ENCODE measurements around the gene HMGB1.
"Not testable (repeated sequence)": the region's sequence is repeated elsewhere in the genome, so short reads cannot be mapped to it uniquely, and the experiment has no call there.

DNA sequence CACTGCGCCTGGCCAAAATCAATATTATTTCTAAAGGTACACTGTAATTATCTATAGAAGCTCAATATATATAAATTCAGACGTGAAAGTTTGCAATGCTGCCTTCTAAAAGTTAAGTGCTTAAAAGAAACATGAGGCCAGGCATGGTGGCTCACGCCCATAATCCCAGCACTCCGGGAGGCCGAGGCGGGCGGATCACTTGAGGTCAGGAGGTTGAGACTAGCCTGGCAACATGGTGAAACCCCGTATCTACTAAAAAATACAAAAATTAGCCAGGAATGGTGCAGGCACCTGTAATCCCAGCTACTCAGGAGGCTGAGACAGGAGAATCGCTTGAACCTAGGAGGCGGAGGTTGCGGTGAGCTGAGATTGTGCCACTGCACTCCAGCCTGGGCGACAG is 14.3 kb downstream of the HMGB1 start:
- not testable (repeated sequence) for TF ChIP-seq POLR2A (IDR thresholded peaks at IDR 0.05)
- TF ChIP-seq, protein P1, sequence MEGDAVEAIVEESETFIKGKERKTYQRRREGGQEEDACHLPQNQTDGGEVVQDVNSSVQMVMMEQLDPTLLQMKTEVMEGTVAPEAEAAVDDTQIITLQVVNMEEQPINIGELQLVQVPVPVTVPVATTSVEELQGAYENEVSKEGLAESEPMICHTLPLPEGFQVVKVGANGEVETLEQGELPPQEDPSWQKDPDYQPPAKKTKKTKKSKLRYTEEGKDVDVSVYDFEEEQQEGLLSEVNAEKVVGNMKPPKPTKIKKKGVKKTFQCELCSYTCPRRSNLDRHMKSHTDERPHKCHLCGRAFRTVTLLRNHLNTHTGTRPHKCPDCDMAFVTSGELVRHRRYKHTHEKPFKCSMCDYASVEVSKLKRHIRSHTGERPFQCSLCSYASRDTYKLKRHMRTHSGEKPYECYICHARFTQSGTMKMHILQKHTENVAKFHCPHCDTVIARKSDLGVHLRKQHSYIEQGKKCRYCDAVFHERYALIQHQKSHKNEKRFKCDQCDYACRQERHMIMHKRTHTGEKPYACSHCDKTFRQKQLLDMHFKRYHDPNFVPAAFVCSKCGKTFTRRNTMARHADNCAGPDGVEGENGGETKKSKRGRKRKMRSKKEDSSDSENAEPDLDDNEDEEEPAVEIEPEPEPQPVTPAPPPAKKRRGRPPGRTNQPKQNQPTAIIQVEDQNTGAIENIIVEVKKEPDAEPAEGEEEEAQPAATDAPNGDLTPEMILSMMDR (IDR thresholded peaks at IDR 0.05), result not testable (repeated sequence)
